H9 (cell line): ENCODE measurements around the gene FZD10. TPM values are rescaled to one million over a fixed set of nuclear protein-coding genes. Genes with fewer than 3 reads are reported as not detected.

Experiments
- DNase-seq: peaks from one replicate; pipeline ENCODE4 v3.0.0-alpha.2; 2017
- H2AFZ ChIP-seq: one replicate; pipeline ENCODE4 v1.6.1; 2013; ENCODE audit warnings: mild to moderate bottlenecking, low read length, control low read depth, moderate library complexity
- H2AK5ac ChIP-seq: 2 replicates; pipeline ENCODE4 v1.6.1; 2013; ENCODE audit warnings: low read length, control low read depth, mixed read lengths; ENCODE audit not compliant: insufficient read length
- H2BK120ac ChIP-seq: one replicate; pipeline ENCODE4 v1.6.1; 2013; ENCODE audit warnings: low read depth, mild to moderate bottlenecking, low read length, control low read depth, inconsistent platforms; ENCODE audit not compliant: poor library complexity, severe bottlenecking
- H2BK12ac ChIP-seq: 2 replicates; pipeline ENCODE4 v1.6.1; 2013; ENCODE audit warnings: low read length, control low read depth, mixed read lengths, low read depth; ENCODE audit not compliant: insufficient read length
- H2BK15ac ChIP-seq: 2 replicates; pipeline ENCODE4 v1.6.1; 2013; ENCODE audit warnings: low read depth, low read length, control low read depth
- H2BK20ac ChIP-seq: one replicate; pipeline ENCODE4 v1.6.1; 2013; ENCODE audit warnings: low read depth, mild to moderate bottlenecking, low read length, control low read depth, inconsistent platforms; ENCODE audit not compliant: poor library complexity, severe bottlenecking
- H2BK5ac ChIP-seq: 2 replicates; pipeline ENCODE4 v1.6.1; 2013; ENCODE audit warnings: low read length, control low read depth, mixed read lengths; ENCODE audit not compliant: insufficient read length
- H3K14ac ChIP-seq: 2 replicates; pipeline ENCODE4 v1.6.1; 2013; ENCODE audit warnings: low read length, control low read depth; ENCODE audit not compliant: insufficient read depth
- H3K18ac ChIP-seq: 2 replicates; pipeline ENCODE4 v1.6.1; 2013; ENCODE audit warnings: low read depth, mild to moderate bottlenecking, mixed read lengths, low read length, control low read depth; ENCODE audit not compliant: insufficient read length
- H3K23ac ChIP-seq: 2 replicates; pipeline ENCODE4 v1.6.1; 2013; ENCODE audit warnings: low read length, control low read depth, mixed read lengths, low read depth; ENCODE audit not compliant: insufficient read length
- H3K23me2 ChIP-seq: 2 replicates; pipeline ENCODE4 v1.6.1; 2013; ENCODE audit warnings: low read depth, mild to moderate bottlenecking, mixed read lengths, low read length, control low read depth; ENCODE audit not compliant: insufficient read length, poor library complexity, severe bottlenecking
- H3K27ac ChIP-seq: 2 replicates; pipeline ENCODE4 v1.5.1; 2013; ENCODE audit warnings: low read length, control low read depth, mixed read lengths, low read depth; ENCODE audit not compliant: insufficient read length
- H3K27me3 ChIP-seq: 2 replicates; pipeline ENCODE4 v1.6.1; 2013; ENCODE audit warnings: low read length, control low read depth, inconsistent platforms; ENCODE audit not compliant: insufficient read depth
- H3K4ac ChIP-seq: 2 replicates; pipeline ENCODE4 v1.6.1; 2013; ENCODE audit warnings: low read depth, mild to moderate bottlenecking, control low read depth, inconsistent platforms, low read length, moderate library complexity
- H3K4me1 ChIP-seq: 2 replicates; pipeline ENCODE4 v1.6.1; 2013; ENCODE audit warnings: low read length, control low read depth, inconsistent platforms; ENCODE audit not compliant: insufficient read depth
- H3K4me2 ChIP-seq: 2 replicates; pipeline ENCODE4 v1.6.1; 2013; ENCODE audit warnings: low read length, control low read depth, mixed read lengths; ENCODE audit not compliant: insufficient read length, insufficient read depth
- H3K56ac ChIP-seq: 2 replicates; pipeline ENCODE4 v1.6.1; 2013; ENCODE audit warnings: low read depth, mild to moderate bottlenecking, mixed read lengths, low read length, control low read depth; ENCODE audit not compliant: insufficient read length
- H3K79me1 ChIP-seq: 2 replicates; pipeline ENCODE4 v1.6.1; 2013; ENCODE audit warnings: low read depth, mild to moderate bottlenecking, moderate library complexity, low read length, control low read depth, inconsistent platforms; ENCODE audit not compliant: insufficient read depth, poor library complexity, severe bottlenecking
- H3K79me2 ChIP-seq: 2 replicates; pipeline ENCODE4 v1.6.1; 2013; ENCODE audit warnings: low read length, control low read depth, inconsistent platforms; ENCODE audit not compliant: insufficient read depth
- H3K9ac ChIP-seq: 2 replicates; pipeline ENCODE4 v1.6.1; 2013; ENCODE audit warnings: low read length, control low read depth, mixed read lengths; ENCODE audit not compliant: insufficient read length; ENCODE audit errors: extremely low read depth
- H3K9me3 ChIP-seq: one replicate; pipeline ENCODE4 v1.6.1; 2013; ENCODE audit warnings: low read depth, low read length, inconsistent platforms; ENCODE audit not compliant: control insufficient read depth
- H3T11ph ChIP-seq: one replicate; pipeline ENCODE4 v1.6.1; 2013; ENCODE audit warnings: mild to moderate bottlenecking, low read length, control low read depth, inconsistent platforms
- H4K20me1 ChIP-seq: one replicate; pipeline ENCODE4 v1.6.1; 2013; ENCODE audit not compliant: control insufficient read depth, insufficient read length, insufficient read depth
- H4K5ac ChIP-seq: 2 replicates; pipeline ENCODE4 v1.6.1; 2013; ENCODE audit warnings: low read depth, mild to moderate bottlenecking, mixed read lengths, low read length, control low read depth; ENCODE audit not compliant: insufficient read length
- H4K8ac ChIP-seq: replicated peaks from 2 replicates; pipeline ENCODE4 v1.6.1; 2013; ENCODE audit warnings: low read length, control low read depth, mixed read lengths, low read depth; ENCODE audit not compliant: insufficient read length
- H4K91ac ChIP-seq: 2 replicates; pipeline ENCODE4 v1.6.1; 2013; ENCODE audit warnings: low read depth, mild to moderate bottlenecking, moderate library complexity, mixed read lengths, low read length, control low read depth; ENCODE audit not compliant: insufficient read length
- H3K27ac Mint-ChIP-seq, 3 experiments: 2 replicates in 2 of 3; 3 replicates in 1 of 3; pipeline ENCODE4 v1.8.0; 2020 to 2021; ENCODE audit warnings: mixed read lengths in 3 of 3, mild to moderate bottlenecking in 1 of 3, moderate library complexity in 1 of 3
- H3K27me3 Mint-ChIP-seq: 2 replicates; pipeline ENCODE4 v1.8.0; 2021; ENCODE audit warnings: low read depth, mild to moderate bottlenecking, moderate library complexity, mixed read lengths
- H3K36me3 Mint-ChIP-seq, 3 experiments: 2 replicates in 2 of 3; 3 replicates in 1 of 3; pipeline ENCODE4 v1.8.0; 2020 to 2021; ENCODE audit warnings: low read depth in 3 of 3, mixed read lengths in 3 of 3; ENCODE audit not compliant: insufficient read depth in 1 of 3
- H3K4me1 Mint-ChIP-seq, 2 experiments: 2 replicates each; pipeline ENCODE4 v1.8.0; 2020; ENCODE audit warnings: mixed read lengths in 2 of 2
- H3K4me3 Mint-ChIP-seq, 2 experiments: 2 replicates in 1 of 2; 3 replicates in 1 of 2; pipeline ENCODE4 v1.8.0; 2020 to 2021; ENCODE audit warnings: mild to moderate bottlenecking in 2 of 2, mixed read lengths in 2 of 2, moderate library complexity in 1 of 2
- H3K9me3 Mint-ChIP-seq, 2 experiments: 2 replicates in 1 of 2; 3 replicates in 1 of 2; pipeline ENCODE4 v1.8.0; 2020; ENCODE audit warnings: mild to moderate bottlenecking in 2 of 2, mixed read lengths in 2 of 2, moderate library complexity in 1 of 2
- WGBS: extraction: QIAGEN DNeasy Blood & Tissue Kit; methylation state at CpG from one replicate; pipeline ENCODE4 v1.1.7; 2013; ENCODE audit warnings: missing lambda C conversion rate, low lambda C conversion rate, mixed read lengths; ENCODE audit not compliant: insufficient read length; ENCODE audit errors: extremely low coverage; 5-methylcytosine and 5-hydroxymethylcytosine counted together
- total RNA-seq: library from RNA; stranded (reverse); gene quantifications from 2 replicates; pipeline ENCODE4 v1.2.1, GENCODE V29; 2021
- TF ChIP-seq, protein P1 (sequence below): fragments of 200-600 bp; sonication (generic); conservative IDR thresholded peaks from 3 replicates; pipeline ENCODE4 v1.8.0; 2021; ENCODE audit warnings: antibody characterized with exemption, mild to moderate bottlenecking

Gene FZD10
- total RNA-seq, 1 experiment from 2014 or later, result 1.0 TPM

DNA sequence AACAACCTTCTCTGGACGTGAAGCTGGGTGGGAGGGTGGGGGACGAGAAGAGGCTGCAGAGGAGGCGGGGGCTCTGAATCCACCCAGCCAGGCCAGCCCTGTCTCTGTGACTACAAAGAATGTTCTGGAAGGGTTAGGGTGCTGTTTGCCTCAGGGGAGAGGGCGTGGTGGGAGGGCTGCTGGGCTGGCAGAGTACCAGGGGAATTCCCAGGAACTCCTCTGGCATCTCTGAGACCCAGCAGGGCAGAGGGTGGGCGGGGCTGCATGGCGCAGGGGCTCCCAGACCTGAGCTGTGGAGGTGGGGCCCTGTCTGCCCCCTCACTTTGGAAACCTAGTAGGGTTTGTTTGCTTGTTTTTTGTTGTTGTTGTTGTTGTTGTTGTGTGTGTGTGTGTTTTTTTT, 45.5 kb upstream of the FZD10 start:
- no CpG with 5 or more reads among the region's 6 CpGs for WGBS
- TF ChIP-seq, protein P1, sequence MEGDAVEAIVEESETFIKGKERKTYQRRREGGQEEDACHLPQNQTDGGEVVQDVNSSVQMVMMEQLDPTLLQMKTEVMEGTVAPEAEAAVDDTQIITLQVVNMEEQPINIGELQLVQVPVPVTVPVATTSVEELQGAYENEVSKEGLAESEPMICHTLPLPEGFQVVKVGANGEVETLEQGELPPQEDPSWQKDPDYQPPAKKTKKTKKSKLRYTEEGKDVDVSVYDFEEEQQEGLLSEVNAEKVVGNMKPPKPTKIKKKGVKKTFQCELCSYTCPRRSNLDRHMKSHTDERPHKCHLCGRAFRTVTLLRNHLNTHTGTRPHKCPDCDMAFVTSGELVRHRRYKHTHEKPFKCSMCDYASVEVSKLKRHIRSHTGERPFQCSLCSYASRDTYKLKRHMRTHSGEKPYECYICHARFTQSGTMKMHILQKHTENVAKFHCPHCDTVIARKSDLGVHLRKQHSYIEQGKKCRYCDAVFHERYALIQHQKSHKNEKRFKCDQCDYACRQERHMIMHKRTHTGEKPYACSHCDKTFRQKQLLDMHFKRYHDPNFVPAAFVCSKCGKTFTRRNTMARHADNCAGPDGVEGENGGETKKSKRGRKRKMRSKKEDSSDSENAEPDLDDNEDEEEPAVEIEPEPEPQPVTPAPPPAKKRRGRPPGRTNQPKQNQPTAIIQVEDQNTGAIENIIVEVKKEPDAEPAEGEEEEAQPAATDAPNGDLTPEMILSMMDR, result no peak
- Histone ChIP-seq H4K91ac (no peak overlapping the region), H3K4me2 (no peak overlapping the region), H4K8ac (no peak overlapping the region), H2AFZ (no peak overlapping the region), H3K79me2 (no peaks in the 10 kb centered on the region), H3K9me3 (no peaks in the 10 kb centered on the region), H4K20me1 (no peaks in the 10 kb centered on the region), H3K56ac (no peak overlapping the region), H2BK15ac (no peak overlapping the region), H3K4me1 (no peaks in the 10 kb centered on the region), H4K5ac (no peak overlapping the region), H3K23ac (no peak overlapping the region), H3K4ac (no peak overlapping the region), H3K27me3 (no peaks in the 10 kb centered on the region), H2BK20ac (no peak overlapping the region), H3K18ac (no peak overlapping the region), H2BK120ac (no peak overlapping the region), H3K79me1 (no peaks in the 10 kb centered on the region), H2AK5ac (no peak overlapping the region), H3K23me2 (no peaks in the 10 kb centered on the region), H3K14ac (no peak overlapping the region), H2BK12ac (no peak overlapping the region), H3K9ac (no peak overlapping the region), H3K27ac (no peak overlapping the region), H3T11ph (no peak overlapping the region), H2BK5ac (no peak overlapping the region)
- no peaks in the 10 kb centered on the region for H3K9me3 Mint-ChIP-seq
- no peak overlapping the region for H3K27ac Mint-ChIP-seq
- H3K36me3 Mint-ChIP-seq, result no peaks in the 10 kb centered on the region
- H3K4me1 Mint-ChIP-seq, result peaks cover 9 to 23% of the 10 kb centered on the region in 2 experiments; a peak in 3 of 4 replicates
- no peak overlapping the region for H3K4me3 Mint-ChIP-seq
- H3K27me3 Mint-ChIP-seq, result peaks cover 78% of the 10 kb centered on the region
- no peak for DNase-seq
